ENCODE results near the gene PCIF1. TPM values are rescaled to one million over a fixed set of nuclear protein-coding genes. Genes with fewer than 3 reads are reported as not detected.
A peak's percentile ranks its signal among the peaks of the same experiment; 100 is the strongest.

The PCIF1 gene
- total RNA-seq, 1 donor from 2014 or later: 22.4 TPM

DNA sequence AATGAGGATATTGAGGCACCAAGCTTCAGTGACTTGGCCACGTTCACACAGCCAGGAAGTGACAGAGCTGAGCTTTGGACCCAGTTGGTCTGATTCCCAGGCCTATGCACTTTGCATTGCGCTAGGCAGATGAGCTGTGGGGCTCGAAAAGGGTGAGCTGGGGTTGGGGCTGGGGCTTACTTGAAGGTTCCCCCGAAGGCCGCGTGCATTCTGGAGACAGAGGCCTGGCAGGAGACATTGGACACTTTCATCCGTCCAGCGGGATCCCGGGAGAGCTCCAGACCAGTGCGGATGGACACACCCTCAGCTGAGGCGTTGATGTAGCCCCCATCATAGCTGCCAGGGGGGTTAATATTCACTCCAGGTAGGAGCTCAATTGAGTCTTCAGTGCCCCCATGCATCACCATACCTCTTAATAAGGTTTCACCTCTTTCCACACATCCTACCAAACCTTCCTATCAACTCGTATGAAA is 25.1 kb upstream of the PCIF1 start:
- no peak for DNase-seq (ENCODE audit: low read depth)
- TF ChIP-seq CTCF (IDR thresholded peaks at IDR 0.05; ENCODE audit: insufficient read depth, low read length, poor library complexity, severe bottlenecking): no peak
- Histone ChIP-seq H3K36me3 (ENCODE audit: control insufficient read depth, insufficient read depth, low read length) (peaks cover 1% of the 10 kb centered on the region), H3K4me3 (ENCODE audit: low read depth, low read length) (no peak overlapping the region), H3K27me3 (ENCODE audit: control insufficient read depth, insufficient read depth, low read length) (no peaks in the 10 kb centered on the region)

GRCh38 chr20:45909817-45910669 is 24.4 kb upstream of the PCIF1 start:
- DNase-seq (ENCODE audit: low read depth): no peak
- no peak for TF ChIP-seq CTCF (IDR thresholded peaks at IDR 0.05; ENCODE audit: insufficient read depth, low read length, poor library complexity, severe bottlenecking)
- Histone ChIP-seq H3K36me3 (ENCODE audit: control insufficient read depth, insufficient read depth, low read length) (peaks cover 1% of the 10 kb centered on the region), H3K27me3 (ENCODE audit: control insufficient read depth, insufficient read depth, low read length) (no peaks in the 10 kb centered on the region), H3K4me3 (ENCODE audit: low read depth, low read length) (no peak overlapping the region)

- peak; percentile 99 for DNase-seq (ENCODE audit: low read depth)
- peaks cover 1% of the 10 kb centered on the region for H3K36me3 ChIP-seq (ENCODE audit: control insufficient read depth, insufficient read depth, low read length)
Observed at GRCh38 chr20:45910670-45911485, 23.6 kb upstream of the PCIF1 start.

DNA sequence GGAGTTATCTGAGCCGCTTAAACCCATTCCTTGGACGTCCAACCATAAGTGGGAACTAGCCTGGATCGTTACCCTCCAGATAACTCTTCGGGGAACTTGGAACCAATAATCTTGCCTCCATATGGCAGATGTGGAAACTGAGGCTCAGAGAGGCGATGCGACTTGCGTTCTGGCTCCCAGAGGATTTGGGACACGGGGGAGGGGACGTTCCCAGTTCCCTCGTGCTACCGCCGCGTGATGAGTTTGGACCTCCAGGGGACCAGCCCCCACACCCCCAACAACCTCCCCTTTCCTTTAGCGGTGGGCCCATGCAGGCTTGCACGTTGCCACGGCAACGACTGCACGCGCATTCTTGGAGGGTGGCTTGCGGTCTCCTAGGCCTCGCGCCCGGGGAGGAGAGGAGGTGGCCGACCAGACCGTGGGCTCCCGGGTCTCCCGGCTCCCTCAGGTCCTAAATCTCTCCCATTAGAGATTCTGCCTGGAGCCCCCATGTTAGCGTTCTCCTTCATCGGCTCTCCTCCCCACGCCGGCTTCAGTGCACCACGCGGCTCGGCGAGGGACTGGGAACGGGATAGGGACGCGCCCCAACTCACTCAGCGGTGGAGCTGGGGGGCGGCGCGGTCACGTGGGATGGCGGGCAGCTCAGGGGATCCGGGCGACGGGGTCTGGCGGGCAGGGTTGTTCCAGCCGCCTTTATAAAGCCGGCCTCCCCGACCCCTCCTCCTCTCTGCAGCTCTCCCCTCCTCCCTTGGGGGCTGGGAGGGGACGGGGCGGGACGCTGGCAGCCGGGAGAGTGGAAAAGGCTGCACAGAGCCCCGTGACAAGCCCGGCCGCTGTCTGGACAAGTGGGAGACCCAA is 22.8 kb upstream of the PCIF1 start, which contains the start of gene PLTP:
Gene PLTP, minus strand, starts transcription at position 670 of the 858 bp plus-strand sequence. CDS start 703 bp downstream, outside the sequence.
- Histone ChIP-seq H3K27me3 (ENCODE audit: control insufficient read depth, insufficient read depth, low read length) (no peaks in the 10 kb centered on the region), H3K4me3 (ENCODE audit: low read depth, low read length) (peak within 1 kb of the TSS; percentile 42), H3K36me3 (ENCODE audit: control insufficient read depth, insufficient read depth, low read length) (peaks cover 1% of the 10 kb centered on the region)
- TF ChIP-seq CTCF (IDR thresholded peaks at IDR 0.05; ENCODE audit: insufficient read depth, low read length, poor library complexity, severe bottlenecking): no peak
- no peak for DNase-seq (ENCODE audit: low read depth)

More at GRCh38 chr20:45910670-45911485, 23.6 kb upstream of the PCIF1 start:
- Histone ChIP-seq H3K4me3 (ENCODE audit: low read depth, low read length) (peak overlapping the region; percentile 42), H3K27me3 (ENCODE audit: control insufficient read depth, insufficient read depth, low read length) (no peaks in the 10 kb centered on the region)
- TF ChIP-seq CTCF (IDR thresholded peaks at IDR 0.05; ENCODE audit: insufficient read depth, low read length, poor library complexity, severe bottlenecking): no peak

DNA sequence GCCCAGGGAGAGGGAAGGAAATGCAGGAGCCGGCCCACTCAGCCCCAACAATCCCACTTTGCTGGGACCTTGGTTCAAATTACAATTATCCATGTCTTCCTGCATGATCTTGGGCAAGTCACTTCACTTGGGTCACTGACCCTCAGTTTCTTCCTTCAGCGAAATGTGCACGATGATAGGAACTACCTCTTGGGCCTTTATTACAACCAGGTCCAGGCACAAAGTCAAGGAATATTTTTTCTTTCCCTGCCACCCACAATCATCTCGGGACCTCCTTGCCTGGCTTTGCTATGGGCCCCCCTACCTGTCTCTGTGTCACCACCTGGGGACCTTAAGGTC is 22.2 kb upstream of the PCIF1 start:
- no peak for TF ChIP-seq CTCF (IDR thresholded peaks at IDR 0.05; ENCODE audit: insufficient read depth, low read length, poor library complexity, severe bottlenecking)
- Histone ChIP-seq H3K36me3 (ENCODE audit: control insufficient read depth, insufficient read depth, low read length) (peaks cover 1% of the 10 kb centered on the region), H3K27me3 (ENCODE audit: control insufficient read depth, insufficient read depth, low read length) (no peaks in the 10 kb centered on the region), H3K4me3 (ENCODE audit: low read depth, low read length) (peak overlapping the region; percentile 42)
- no peak for DNase-seq (ENCODE audit: low read depth)

All from kidney epithelial cell (primary cell).